ENCODE results near the gene EPB41L4A.

DNA sequence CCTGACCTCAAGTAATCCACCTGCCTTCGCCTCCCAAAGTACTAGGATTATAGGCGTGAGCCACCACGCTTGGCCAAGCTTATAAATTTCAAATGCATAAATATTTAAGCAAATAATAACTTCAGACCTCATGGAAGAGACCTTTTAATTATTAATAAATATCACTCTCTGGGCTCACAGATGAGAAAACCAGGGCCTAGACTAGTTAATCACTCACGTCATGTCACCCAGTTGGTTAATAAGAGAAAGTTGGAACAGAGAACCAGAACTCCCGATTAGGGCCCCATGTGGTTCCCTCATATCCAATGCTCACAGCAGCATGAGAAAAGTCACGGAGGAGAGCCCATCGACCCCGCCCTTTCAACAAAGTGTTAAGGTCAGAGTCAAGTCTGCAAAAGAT is 79.3 kb downstream of the EPB41L4A start:
- TF ChIP-seq, protein P1, sequence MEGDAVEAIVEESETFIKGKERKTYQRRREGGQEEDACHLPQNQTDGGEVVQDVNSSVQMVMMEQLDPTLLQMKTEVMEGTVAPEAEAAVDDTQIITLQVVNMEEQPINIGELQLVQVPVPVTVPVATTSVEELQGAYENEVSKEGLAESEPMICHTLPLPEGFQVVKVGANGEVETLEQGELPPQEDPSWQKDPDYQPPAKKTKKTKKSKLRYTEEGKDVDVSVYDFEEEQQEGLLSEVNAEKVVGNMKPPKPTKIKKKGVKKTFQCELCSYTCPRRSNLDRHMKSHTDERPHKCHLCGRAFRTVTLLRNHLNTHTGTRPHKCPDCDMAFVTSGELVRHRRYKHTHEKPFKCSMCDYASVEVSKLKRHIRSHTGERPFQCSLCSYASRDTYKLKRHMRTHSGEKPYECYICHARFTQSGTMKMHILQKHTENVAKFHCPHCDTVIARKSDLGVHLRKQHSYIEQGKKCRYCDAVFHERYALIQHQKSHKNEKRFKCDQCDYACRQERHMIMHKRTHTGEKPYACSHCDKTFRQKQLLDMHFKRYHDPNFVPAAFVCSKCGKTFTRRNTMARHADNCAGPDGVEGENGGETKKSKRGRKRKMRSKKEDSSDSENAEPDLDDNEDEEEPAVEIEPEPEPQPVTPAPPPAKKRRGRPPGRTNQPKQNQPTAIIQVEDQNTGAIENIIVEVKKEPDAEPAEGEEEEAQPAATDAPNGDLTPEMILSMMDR (IDR thresholded peaks at IDR 0.05), result no peak
- TF ChIP-seq POLR2A (IDR thresholded peaks at IDR 0.05) (no peak), POLR2AphosphoS5 (IDR thresholded peaks at IDR 0.05; ENCODE audit: insufficient read depth in 1 of 2, low read depth in 1 of 2) (no peak)
